Lower leg skin (tissue), 3 donors: ENCODE measurements around the gene RASSF4.

Source experiments
- CTCF ChIP-seq, 3 donors: fragments of 450-650 bp; IDR thresholded peaks; one replicate each; pipeline ENCODE4 v1.5.1; 2016; ENCODE audit warnings: antibody characterized with exemption in 3 of 3, mild to moderate bottlenecking in 3 of 3, moderate library complexity in 2 of 3
- POLR2A ChIP-seq, 2 donors: fragments of 450-650 bp; IDR thresholded peaks; one replicate each; pipeline ENCODE4 v1.6.1; 2016 to 2017; ENCODE audit warnings: antibody characterized with exemption in 2 of 2, mild to moderate bottlenecking in 1 of 2, moderate library complexity in 1 of 2

DNA sequence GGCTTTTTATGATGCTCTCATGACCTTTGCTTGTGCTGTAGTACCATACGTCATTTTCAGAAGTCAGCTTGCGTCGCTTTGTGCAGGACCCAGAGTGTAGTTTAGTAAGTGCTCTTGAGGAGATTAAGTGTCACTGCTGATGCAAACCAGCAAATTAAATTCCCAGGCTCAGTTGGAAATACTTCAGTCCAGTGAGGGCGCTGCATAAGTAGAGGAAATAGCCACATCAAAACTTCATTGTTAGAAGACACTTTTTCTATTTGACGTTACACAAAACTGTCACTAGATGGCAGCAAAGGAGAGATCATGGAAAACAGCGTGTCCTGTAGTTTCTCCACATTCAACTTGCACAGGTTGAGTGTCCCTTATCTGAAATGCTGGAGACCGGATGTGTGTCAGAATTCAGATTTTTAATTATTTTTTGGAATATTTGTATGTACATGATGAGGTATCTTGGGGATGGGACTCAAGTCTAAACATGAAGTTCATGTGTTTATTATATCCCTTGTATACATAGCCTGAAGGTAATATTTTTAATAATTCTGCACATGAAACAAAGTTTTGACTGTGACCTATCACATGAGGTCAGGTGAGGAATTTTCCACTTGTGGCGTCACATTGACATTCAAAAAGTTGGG, 49.0 kb downstream of the RASSF4 start:
- TF ChIP-seq CTCF (IDR thresholded peaks at IDR 0.05) (peak in 1 of 3 donors; percentile 35), POLR2A (IDR thresholded peaks at IDR 0.05) (no peak)
